Gastroesophageal sphincter (tissue), 4 donors: ENCODE data around the gene ACP1. TPM values are rescaled to one million over a fixed set of nuclear protein-coding genes. Genes with fewer than 3 reads are reported as not detected.

Source experiments
- ATAC-seq: fragments of 150-250 bp; one replicate; pipeline ENCODE4 v1.9.1; 2016; ENCODE audit warnings: mild to moderate bottlenecking, moderate library complexity
- H3K27ac ChIP-seq, 4 donors: fragments of 200-600 bp; sonication (generic) in 3 of 4; 1 replicate in 3 of 4; 2 replicates in 1 of 4; pipeline ENCODE4 v1.5.1; 2016 to 2019
- H3K27me3 ChIP-seq: fragments of 200-600 bp; sonication (generic); one replicate; pipeline ENCODE4 v1.5.1; 2019
- H3K36me3 ChIP-seq, 2 donors: fragments of 200-600 bp; sonication (generic); one replicate each; pipeline ENCODE4 v1.5.1; 2019; ENCODE audit warnings: control low read depth in 1 of 2
- H3K4me1 ChIP-seq, 3 donors: fragments of 200-600 bp; sonication (generic); 1 replicate in 2 of 3; 2 replicates in 1 of 3; pipeline ENCODE4 v1.5.1; 2016 to 2019; ENCODE audit warnings: control low read depth in 2 of 3
- H3K4me3 ChIP-seq, 2 donors: fragments of 200-600 bp; sonication (generic); one replicate each; pipeline ENCODE4 v1.5.1; 2019; ENCODE audit warnings: mild to moderate bottlenecking in 1 of 2, moderate library complexity in 1 of 2
- H3K9me3 ChIP-seq, 3 donors: fragments of 200-600 bp; sonication (generic); one replicate each; pipeline ENCODE4 v1.5.1; 2017 to 2019; ENCODE audit warnings: control low read depth in 2 of 3
- CTCF ChIP-seq, 4 experiments: fragments of 200-600 bp in 2 of 4; fragments of 450-650 bp in 2 of 4; sonication (generic) in 1 of 4; IDR thresholded peaks; one replicate each; pipeline ENCODE4 v1.5.1; 2017 to 2019; ENCODE audit warnings: antibody characterized with exemption in 4 of 4, mild to moderate bottlenecking in 2 of 4, moderate library complexity in 2 of 4
- EP300 ChIP-seq: sonication (generic); formaldehyde crosslinking; IDR thresholded peaks from one replicate; pipeline ENCODE4 v1.6.1; 2017; ENCODE audit warnings: antibody characterized with exemption, mild to moderate bottlenecking
- POLR2A ChIP-seq, 2 donors: fragments of 450-650 bp; IDR thresholded peaks; one replicate each; pipeline ENCODE4 v1.6.1; 2017; ENCODE audit warnings: antibody characterized with exemption in 2 of 2, mild to moderate bottlenecking in 2 of 2, moderate library complexity in 1 of 2
- POLR2AphosphoS5 ChIP-seq: sonication (generic); formaldehyde crosslinking; IDR thresholded peaks from one replicate; pipeline ENCODE4 v1.6.1; 2017; ENCODE audit warnings: antibody characterized with exemption
- WGBS, 2 donors: methylation state at CpG; one replicate each; pipeline ENCODE4 v1.1.5; 2018; ENCODE audit warnings: low coverage in 1 of 2; 5-methylcytosine and 5-hydroxymethylcytosine counted together
- total RNA-seq, 4 donors: library from RNA; depleted of rRNA; stranded (reverse); fragments of >200 nt; gene quantifications; one replicate each; pipeline ENCODE4 v1.1.0, GENCODE V29; 2016

Gene ACP1
- total RNA-seq, 4 donors from 2014 or later: 79.5 to 115 (median 82.0) TPM

DNA sequence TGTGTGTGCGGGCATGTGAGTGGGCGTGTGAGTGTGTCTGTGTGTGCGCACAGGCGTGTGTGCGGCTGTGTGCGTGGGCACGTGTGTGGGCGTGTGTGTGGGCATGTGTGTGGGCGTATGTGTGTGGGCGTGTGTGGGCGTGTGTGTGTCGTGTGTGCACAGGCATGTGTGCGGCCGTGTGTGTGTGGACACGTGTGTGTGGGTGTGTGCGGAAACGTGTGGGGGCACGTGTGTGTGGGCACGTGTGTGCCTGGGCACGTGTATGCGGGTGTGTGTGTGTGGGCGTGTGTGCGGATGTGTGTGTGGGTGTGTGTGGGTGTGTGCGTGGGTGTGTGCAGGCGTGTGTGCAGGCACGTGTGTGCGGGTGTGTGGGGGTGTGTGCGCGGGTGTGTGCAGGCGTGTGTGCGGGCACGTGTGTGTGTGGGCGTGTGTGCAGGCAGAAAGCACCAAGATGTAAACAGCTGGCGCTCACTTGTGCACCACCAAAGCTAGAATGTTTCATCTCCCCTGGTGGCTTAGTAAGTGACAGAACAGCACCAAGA, 54.4 kb downstream of the ACP1 start:
- no peak overlapping the region for H3K27ac ChIP-seq
- no peak for TF ChIP-seq EP300
- no peak for TF ChIP-seq CTCF (IDR thresholded peaks at IDR 0.05)
- no peak for TF ChIP-seq POLR2A (IDR thresholded peaks at IDR 0.05)
- no peak for TF ChIP-seq POLR2AphosphoS5
- WGBS, 2 donors: 90 to 93% methylated on average over 3 to 10 of the region's 34 CpGs
- peaks cover 18% of the 10 kb centered on the region for H3K27me3 ChIP-seq
- H3K4me1 ChIP-seq: no peaks in the 10 kb centered on the region
- H3K4me3 ChIP-seq: no peak overlapping the region
- H3K36me3 ChIP-seq: no peaks in the 10 kb centered on the region
- no peak for ATAC-seq
- H3K9me3 ChIP-seq: no peaks in the 10 kb centered on the region

DNA sequence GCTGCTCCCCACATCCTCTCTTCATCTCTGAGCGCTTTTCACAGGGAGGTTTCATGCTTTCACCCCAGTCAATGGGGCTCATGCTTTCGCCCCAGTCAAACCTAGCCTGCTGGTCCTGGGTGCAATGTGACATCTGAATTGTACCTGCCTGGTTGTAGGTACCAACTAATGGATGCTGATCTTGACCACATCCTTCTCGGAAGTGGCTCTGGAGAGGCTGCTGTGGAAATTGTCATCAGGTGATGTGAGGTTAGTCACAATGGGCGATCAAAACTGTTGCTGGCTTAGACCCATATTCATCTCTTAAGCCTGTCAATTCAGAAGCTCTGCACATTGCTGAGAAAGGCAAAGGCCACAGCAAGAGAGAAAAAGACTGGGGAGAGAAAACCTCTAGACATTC, 55.8 kb downstream of the ACP1 start:
- peaks cover 3% of the 10 kb centered on the region for H3K27me3 ChIP-seq
- no peaks in the 10 kb centered on the region for H3K36me3 ChIP-seq
- ATAC-seq: no peak
- no peaks in the 10 kb centered on the region for H3K4me1 ChIP-seq
- no peak overlapping the region for H3K4me3 ChIP-seq
- WGBS, 2 donors: 67% methylated on average over 1 of the region's 4 CpGs; no CpG with 5 or more reads in 1 of the 2 donors
- no peak for TF ChIP-seq CTCF (IDR thresholded peaks at IDR 0.05)
- TF ChIP-seq POLR2A (IDR thresholded peaks at IDR 0.05): no peak
- no peak for TF ChIP-seq EP300
- no peak for TF ChIP-seq POLR2AphosphoS5
- no peaks in the 10 kb centered on the region for H3K9me3 ChIP-seq
- no peak overlapping the region for H3K27ac ChIP-seq

- WGBS, 2 donors: 48 to 66% methylated on average over 6 to 10 of the region's 10 CpGs
- no peak overlapping the region for H3K4me3 ChIP-seq
- no peak overlapping the region for H3K27ac ChIP-seq
- H3K4me1 ChIP-seq: no peaks in the 10 kb centered on the region
- no peak for ATAC-seq
- H3K27me3 ChIP-seq: no peaks in the 10 kb centered on the region
- H3K9me3 ChIP-seq: peaks cover 0 to 10% (median 0%) of the 10 kb centered on the region in 3 donors
- TF ChIP-seq CTCF (IDR thresholded peaks at IDR 0.05) (no peak), POLR2AphosphoS5 (no peak), POLR2A (IDR thresholded peaks at IDR 0.05) (no peak), EP300 (no peak)
- no peaks in the 10 kb centered on the region for H3K36me3 ChIP-seq
Observed at GRCh38 chr2:322326-322725, 57.6 kb downstream of the ACP1 start.

GRCh38 chr2:323035-323434, 58.3 kb downstream of the ACP1 start:
- no peak overlapping the region for H3K4me3 ChIP-seq
- H3K27ac ChIP-seq: no peak overlapping the region
- TF ChIP-seq CTCF (IDR thresholded peaks at IDR 0.05): no peak
- TF ChIP-seq POLR2AphosphoS5: no peak
- no peak for TF ChIP-seq EP300
- no peak for TF ChIP-seq POLR2A (IDR thresholded peaks at IDR 0.05)
- H3K27me3 ChIP-seq: peaks cover 1% of the 10 kb centered on the region
- WGBS, 2 donors: 73 to 74% methylated on average over 7 to 9 of the region's 9 CpGs
- H3K9me3 ChIP-seq: peaks cover 0 to 15% (median 0%) of the 10 kb centered on the region in 3 donors
- H3K36me3 ChIP-seq: no peaks in the 10 kb centered on the region
- no peaks in the 10 kb centered on the region for H3K4me1 ChIP-seq
- no peak for ATAC-seq

Other genes with a start within 250 kb of the ACP1 start
- 1 to 10 TPM in 3 of 4 donors, under 1 TPM in 1; 0.93 to 4.8 (median 3.4) TPM for gene FAM110C, start 218.4 kb upstream of the ACP1 start, total RNA-seq
- 10 to 100 TPM; 14.9 to 31.4 (median 26.7) TPM for gene SH3YL1, start 915 bp upstream of the ACP1 start, total RNA-seq
- gene ALKAL2, start 23.1 kb downstream of the ACP1 start, total RNA-seq: 10 to 100 TPM in 1 of 4 donors, under 1 TPM in 2, not detected in 1; 0.30 to 15.9 (median 0.89) TPM